ENCODE data around the gene IFFO2.

IFFO2 gene

DNA sequence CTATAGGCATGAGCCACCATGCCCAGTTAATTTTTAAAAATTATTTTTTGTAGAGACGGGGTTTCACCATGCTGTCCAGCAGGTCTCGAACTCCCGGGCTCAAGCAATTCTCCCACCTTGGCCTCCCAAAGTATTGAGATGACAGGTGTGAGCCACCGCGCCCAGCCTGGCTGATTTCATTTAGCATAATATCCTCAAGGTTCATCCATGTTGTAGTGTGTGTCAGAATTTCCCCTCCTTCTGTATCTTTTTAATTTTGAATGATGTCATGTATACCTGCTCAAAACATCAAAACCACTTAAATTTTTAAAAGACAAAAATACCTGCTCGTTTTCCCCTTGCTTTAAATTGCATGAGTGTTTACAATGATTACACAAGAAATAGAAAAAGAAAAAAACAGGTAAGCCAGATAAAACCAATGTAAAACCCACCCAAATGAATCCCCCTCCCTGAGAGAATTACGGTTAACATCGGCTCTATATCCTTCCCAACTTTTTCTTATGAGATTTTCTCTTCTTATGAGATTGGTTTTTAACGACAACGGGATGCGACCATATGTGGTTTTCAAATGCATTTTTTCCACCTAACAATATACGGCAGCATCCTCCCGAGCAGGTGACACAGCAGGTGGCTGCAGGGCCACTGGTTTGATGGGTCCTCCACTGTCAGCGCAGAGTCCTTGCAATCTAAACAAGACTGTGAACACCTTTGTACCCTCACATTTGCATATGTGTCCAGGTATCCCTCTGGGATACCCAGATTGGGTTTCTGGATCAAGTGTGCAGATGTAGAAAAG is 22.1 kb downstream of the IFFO2 start:
- DNase-seq = peak; percentile 61

DNA sequence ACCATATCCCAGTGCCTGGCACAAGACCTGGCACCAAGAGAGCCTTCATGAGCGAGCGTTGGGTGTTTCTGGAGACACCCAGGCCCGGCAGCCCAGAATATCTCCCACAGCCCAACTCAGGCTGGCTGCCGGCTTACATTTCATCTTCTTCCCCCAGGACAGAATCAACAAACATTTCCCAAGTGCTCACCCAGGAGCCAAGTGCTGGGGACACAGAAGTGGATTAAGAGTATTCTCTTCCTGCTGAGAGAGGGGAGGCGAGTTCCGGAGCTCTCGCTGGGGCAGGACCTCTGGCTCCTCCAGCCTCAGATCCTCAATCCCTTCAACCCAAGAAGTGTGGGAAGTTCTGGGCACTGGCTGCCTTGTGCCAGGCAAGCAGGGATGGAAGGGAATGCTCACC is 23.6 kb downstream of the IFFO2 start:
- DNase-seq = no peak

DNA sequence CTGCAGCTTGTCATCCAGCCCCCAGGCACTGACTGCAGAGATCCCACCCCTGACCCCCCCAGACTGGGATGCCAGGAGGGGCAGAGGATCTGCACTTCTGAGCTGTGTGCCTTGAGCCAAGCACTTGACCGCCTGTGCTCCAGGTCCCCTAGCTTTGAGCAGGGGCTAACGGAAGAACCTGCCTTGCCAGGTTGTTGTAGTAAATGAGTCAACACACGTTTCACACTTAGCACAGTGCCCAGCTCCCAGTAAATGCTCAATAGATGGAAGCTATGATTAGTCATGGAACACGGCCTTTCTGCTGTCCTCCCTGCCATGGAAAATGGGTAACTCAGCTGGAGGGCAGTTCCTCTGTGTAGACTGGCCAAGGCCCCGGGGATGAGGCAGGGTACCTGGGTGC is 24.1 kb downstream of the IFFO2 start:
- no peak for DNase-seq

DNA sequence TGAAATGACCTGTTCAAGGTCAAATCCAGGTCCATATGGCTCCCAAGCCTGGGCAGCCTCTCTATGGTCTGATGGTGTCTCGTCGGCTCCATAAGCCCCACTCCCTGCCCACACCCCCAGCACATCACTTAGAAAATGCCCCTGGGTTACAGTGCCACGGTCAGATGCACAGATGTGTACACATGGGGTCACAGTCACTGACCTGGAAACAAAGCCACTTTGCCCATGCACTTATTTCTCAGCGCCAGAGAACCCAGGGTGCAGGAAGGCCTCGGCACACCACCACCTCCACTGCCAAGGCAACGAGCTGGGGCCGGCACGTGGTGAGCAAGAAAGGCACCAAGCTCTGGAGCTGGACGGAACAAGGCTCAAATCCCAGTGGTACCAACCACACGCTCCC is 24.7 kb downstream of the IFFO2 start:
- DNase-seq = no peak

DNA sequence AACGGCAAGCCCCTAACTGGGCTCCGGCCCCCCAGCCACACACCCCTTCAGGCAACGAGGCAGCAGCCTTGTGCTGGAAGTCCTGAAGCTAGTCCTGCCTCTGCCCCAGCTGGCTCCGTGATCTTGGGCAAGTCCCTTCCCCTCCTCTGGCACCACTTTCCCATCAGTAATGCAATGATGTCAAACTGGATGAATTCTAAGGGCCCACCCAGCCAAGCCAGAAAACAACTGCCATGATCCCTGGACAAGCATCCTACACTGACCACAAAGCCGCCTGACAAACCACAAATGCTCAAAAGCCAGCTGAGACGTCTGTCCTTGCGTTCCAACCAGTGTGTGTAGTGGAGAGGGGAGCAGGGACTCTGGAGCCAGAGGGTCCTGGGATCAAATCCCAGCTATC is 26.8 kb downstream of the IFFO2 start:
- no peak for DNase-seq

DNA sequence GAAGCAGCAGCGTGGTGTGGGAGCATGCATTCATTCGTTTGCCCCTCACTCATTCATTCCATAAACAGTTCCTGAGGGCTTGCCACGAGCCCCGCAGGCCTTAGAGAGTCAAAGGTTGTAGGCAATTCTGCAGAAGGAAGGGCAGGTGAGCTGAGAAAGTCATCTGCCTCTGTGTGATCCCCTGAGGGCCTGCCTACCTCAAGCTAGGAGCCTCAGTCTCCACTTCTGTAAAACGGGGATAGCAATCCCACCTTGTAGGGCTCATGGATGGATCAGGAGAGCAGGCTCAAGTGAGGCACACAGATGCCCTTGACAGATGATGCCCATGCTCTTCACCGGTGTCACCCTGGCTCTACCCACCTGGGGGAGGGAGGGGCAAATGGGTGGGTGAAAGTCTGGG is 27.5 kb downstream of the IFFO2 start:
- no peak for DNase-seq

DNA sequence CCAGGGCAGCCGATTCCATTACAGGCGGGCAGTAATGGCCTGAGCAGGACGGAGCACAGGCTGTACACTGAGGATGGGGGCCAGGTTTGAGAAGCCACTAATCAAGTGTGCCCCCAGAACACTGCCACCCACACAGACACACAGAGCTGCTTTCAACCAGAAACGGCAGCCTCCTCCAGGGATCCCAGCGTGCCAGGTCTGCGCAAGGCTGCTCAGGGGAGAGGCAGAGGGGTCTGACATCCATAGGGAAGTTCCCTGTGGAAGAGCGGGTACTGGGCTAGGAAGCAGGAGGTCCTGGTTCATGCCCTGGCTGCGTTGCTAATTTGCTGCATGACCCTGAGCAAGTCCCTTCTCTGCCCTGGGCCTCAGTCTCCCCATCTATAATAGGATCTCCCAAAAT is 28.1 kb downstream of the IFFO2 start:
- no peak for DNase-seq

DNA sequence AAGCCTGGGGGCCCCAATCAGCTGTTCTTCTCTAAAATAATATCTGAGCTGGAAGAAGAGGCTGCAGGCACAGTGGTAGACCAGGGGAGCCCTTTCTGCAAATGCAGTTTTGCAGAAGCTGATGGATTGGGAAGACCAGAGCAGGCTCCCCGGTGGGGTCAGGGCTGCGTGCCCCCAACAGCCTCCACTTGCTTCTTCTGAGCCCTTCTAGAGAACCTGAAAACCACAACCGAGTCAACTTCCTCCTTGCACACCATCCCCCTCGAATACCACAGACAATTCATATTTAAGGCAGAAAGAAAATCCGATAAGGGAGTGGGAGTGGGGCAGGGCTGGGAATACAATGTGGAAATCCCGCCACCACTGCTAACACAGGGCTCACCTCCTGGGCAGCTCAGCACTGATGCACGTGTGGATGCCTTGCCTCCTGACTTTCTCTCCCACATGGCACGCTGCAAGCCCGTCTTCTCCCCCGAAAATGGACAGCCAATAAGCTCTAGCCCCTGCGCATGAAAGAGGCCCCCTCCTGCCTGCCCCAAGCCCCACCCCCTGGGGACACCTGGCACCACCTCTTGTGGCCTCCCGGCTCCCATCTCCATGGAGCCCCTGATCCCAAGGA is 28.7 kb downstream of the IFFO2 start:
- DNase-seq = no peak

DNA sequence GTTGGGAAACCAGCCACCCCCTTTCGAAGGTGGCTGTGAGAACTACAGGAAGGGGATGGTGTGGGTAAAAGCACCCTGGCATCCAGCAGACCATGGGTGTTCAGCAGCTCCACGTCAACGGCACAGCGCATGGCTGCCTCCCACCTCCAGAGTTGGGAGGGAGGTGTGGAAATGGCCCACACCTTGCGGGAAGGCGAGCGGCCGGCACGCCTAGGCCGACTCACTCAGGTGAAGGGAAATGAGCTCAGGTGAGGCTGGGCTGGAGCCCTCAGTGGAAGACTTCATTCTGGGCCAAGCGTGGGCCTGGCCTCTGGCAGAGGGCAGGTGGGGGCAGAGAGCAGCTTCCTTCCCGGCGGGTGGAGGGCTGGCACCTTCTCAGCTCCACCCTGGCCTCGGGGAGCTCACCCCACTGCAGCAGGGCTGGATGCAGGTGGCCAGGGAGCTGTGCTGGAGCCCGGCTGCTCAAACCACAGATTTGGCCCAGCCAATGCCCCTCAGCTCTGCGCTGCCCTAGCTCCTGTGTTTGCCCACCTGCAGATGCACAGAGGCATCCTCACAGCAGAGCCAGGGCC is 29.3 kb downstream of the IFFO2 start:
- no peak for DNase-seq

DNA sequence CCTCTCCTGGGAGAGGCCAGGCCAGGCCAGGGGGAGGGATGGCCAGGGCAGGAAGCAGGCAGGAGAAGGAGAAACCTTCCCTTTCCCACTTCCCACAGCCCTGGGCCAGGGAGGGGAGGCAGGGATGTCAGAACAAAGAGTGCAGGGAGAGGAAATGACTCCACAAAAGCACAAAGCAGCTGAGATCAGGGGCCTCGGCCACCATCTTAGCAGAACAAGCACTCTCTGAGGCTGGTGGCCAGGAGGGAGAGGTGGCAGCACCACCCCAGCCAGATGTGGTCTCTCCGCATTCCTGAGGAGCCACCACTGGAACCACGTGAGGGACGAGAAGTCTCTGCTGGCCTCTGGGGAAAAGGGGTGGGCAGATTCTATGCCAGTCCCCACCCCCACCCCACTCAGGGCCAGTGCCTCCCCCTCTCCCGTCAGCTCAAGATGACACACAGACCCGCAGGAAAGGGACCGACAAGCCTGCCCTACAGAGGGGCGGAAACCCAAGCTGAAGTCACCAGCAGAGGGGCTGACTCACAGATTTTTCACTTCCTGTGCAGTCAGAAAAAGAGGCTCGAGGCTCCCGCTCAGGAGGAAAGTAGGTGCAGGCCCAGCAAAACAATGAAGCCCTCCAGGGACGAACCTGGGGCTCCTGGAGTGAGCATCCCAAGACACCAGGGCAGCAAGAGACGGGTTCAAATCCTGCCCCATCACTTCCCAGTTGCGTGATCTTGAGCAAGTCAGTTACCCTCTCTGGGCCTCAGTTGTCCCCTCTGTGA is 30.0 kb downstream of the IFFO2 start:
- no peak for DNase-seq

DNA sequence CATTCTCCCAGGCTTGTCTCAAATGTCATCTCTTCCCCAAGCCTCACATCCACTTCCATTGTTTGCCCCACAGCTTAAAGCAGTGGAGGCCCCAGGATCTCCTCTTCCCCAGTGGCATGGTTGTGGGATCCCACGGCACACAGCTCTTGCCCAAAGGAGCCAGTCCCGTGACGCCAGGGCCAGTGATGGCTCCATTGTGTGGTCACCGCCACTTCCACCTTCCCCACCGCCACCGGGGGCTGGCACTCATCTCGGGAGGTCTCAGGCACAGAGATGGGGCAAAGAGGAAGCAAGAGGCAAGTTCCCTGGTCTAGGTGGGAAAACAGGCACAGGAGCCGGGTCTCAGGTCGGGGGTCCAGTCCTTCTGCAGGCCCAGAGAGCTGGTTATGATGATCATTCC is 31.2 kb downstream of the IFFO2 start:
- no peak for DNase-seq

DNA sequence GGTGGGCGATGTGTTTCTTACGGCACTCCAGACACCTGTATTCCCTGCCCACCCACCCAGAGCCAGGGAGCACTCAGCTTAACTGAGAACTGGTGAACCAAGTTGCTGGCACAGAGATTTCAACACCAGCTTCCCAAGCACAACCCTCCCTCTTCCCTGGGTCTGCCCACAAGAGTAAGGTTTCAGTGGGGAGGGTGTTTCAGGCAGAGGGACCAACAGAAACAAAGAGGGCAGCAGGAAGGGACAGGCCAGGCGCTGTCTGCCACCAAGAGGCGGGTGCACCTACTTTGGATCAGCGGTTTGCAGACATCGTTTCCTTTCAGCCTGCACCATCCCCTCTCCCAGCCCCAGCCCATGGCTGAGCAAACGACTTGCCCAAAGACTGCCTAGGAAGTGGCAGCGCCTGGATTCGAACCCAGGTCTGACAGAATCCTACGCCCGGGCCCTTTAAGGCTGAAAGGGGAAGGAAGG is 32.2 kb downstream of the IFFO2 start:
- no peak for DNase-seq

DNA sequence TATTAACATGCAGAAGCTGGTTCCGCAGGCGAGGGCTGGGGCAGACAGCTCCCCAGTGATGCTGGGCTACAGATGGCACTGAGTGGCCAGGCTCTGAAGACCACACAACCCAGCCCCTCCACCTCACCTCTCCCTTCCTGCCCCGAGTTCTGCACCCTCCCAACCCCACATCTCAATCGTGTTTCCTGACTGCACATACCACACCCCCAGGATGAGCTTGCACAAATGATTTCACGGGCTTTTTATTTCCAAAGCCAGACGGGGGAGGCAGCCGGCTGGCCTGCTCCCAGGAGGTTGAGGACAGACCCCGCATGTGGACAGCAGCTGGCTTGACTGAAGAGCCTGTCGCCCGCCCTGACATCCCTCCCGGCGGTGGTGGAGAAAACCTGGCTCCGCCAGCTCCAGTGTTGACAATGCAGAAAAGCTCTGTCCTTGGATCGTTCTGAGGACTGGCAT is 32.7 kb downstream of the IFFO2 start:
- DNase-seq = no peak

DNA sequence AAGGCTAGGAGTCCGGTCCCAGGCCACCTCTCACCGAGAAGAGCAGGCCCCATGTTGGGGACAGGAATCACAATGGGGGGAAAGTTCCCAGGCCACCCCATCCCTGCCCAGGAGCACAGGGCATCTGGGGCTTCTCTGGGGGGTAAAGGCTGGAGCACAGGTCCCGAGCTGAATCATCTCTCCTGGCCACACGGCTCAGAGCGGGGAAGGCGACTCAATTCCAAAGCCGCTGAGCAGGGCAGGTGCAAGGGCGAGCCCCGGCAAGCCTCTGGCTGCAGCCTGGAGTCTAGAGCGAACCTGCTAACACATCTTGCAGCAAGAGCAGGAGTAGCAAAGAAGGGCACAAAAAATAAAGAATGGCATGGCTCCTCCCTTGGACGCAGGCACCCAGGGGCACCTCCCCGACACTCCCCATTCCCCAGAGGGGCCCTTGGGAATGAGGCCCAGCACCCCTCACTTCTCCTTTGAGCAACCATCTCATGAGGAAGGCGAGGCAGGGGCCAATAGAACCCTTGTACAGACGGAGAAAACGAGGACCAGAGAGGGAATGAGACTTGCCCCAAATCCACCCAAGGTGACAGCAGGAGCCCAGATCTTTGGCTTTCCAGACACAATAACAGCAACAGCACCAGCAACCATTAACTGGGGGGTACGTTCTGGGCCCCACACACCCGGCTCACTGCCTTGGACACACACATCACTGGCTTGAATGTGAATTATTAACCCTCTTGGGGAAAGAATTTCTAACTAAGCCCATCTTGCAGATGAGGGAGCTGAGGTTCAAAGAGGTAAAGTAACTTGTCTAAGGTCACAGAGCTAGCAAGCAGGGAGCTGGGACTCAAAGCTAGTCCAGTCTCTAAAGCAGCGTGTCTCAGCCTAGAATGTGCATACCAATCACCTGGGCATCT is 33.4 kb downstream of the IFFO2 start:
- no peak for DNase-seq

DNA sequence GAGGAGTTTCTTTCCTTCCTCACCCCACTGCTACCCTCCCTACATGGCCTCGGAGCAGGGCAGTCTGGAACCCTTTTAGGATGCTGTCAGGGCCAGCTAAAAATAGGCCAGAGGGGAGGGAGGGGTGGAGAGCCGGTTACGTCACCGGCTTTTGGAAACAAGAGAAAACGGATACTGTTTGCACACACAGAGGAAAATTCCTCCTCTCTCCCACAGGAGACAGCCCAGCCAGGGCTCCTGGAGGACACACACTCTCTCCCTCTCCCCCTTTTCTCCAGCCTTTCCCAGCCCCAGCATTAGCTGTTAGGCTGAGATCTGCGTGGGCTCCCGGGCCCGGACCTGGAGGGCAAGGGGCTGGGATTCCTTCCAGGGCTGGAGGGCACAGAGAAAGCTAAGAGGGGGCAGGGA is 34.2 kb downstream of the IFFO2 start:
- peak; percentile 69 for DNase-seq

DNA sequence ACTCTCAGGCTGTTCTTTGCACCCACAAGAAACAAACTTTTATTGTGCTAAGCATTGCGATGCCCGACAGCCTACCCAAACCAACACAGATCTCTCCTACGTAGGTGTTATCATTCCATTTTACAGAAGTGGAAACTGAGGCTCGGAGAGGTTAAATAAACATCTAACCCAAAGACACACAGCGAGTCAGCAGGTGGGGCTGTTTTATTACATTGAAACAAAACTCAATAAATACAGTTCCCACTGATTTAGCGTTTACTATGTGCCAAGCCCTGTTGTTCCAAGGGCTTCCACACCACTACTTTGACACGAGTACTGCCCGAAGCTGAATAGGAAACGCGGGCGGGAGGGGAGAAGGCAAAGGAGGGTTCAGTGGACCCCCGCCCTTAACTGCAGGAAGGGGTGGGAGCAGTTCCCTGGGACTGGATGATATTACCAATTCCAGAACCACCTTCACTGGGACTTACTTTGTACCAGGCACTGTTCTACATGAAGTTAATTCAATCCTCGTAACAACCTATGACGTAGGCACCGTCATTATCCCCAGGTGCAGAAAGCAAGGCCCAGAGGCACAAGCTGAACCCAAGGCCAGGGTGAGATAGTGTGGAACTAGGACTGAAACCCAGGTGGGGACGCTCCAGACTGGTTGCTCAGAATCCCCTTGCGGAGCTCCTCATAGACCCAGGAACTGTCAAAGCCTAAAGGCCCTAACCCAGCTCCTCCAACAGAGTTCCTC is 34.8 kb downstream of the IFFO2 start:
- no peak for DNase-seq

DNA sequence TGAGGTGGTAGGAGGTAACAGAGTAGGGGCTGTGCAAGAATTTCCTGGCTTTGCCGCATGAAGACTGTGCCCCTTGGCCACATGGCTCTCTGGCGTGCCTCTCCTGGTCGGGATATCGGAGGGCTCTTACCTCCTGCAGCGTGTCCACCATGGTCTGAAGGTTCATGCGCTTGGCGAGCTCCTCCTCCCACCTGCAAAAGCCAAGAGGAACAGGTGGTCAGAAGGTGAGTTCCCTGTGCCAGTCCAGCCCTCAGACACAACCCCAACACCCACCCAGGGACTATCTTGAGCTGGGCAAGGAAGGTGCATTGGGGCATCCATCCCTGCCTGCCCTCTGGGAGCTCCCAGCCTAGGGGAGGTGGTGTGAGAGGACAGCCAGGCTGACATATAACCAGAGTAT is 35.5 kb downstream of the IFFO2 start:
- DNase-seq = no peak

DNA sequence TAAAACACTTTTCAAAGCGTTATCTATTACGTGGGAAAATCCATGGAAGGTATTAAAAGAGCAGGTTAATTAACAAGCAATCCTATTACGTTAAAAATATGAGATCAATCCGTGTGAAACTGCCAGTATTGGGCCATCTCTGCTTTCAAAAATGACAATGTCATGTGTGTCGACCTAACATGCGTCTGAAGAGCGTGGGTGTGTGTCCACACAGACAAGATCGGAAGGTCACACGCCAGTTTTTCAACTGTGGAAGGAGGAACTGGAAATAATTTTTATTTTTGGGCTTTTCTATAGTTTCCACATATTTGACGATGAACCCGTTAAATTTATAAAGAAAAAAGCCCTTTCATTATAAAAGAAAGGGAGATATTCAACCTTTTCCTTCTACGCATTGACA is 36.5 kb downstream of the IFFO2 start:
- DNase-seq = no peak

DNA sequence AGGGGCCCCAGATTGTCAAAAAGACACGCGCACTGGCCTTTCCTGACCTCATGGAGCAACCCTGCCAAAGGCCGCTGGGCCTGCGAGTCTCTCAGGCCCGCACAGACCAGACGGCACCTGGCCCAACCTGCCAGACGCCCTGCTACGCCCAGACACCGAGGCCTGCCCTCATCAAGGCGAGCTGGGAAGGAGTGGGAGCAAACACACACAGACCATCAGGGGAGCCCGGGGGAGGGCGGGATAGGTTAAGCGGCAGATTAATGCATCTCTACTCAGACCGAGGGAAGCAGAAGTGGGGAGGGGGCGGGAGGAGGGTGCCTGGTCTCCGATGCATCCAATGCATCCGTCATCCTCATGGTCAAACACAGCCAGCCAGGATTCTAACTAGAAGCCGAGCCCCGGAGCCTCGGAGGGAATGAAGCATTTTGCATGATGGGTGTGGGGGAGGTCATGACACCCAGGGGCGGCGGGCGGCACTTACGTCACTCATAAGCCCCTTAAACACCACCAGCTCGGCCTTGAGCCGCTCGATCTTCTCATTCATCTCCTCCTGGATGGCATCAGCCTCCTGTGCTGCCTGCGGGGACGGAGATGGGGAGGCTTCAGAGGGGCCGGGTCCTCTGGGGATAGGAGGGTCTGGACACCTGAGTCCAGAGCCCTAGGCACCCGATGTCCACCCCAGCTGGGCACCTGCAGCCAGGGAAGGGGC is 37.1 kb downstream of the IFFO2 start:
- DNase-seq = no peak

DNA sequence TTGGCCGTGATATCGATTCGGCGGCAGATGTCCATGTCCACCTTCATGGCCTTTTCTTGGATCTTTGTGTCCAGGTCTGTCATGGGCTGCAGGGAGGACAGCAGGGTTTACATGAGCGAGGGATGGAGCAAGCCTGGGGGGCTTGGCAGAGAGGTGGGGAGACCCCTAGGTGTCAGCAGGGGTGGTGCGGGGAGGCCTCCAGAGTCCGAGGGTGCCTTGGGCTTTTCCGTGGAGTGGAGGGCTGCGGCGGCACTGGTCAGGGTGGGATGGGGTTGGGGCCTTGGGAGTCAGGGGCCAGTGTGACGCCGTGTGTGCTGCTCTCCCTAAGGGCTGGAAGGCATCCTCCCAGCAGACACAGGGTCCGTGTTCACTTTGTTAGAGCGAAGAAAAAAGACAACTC is 38.1 kb downstream of the IFFO2 start:
- DNase-seq = no peak

All from DMS153 (cell line).